Stimulated activated CD4-positive, alpha-beta T cell treated with anti-CD3 and anti-CD28 coated beads, Interleukin-15, amount 100 ng/mL, for 1 hour (primary cell): Measurements from ENCODE around the gene REPIN1.
A peak's percentile ranks its signal among the peaks of the same experiment; 100 is the strongest.

Experiments used
- DNase-seq, 2 donors: peaks; one replicate each; pipeline ENCODE4 v3.0.0-alpha.2; 2020; ENCODE audit warnings: low read depth in 1 of 2, low spot score in 1 of 2

The REPIN1 gene

GRCh38 chr7:150404805-150405583 is 36.4 kb downstream of the REPIN1 start:
- DNase-seq = peak; percentile 51 to 59

- DNase-seq = peak in 1 of 2 donors; percentile 12
Measured at GRCh38 chr7:150405584-150406311, 37.1 kb downstream of the REPIN1 start.

GRCh38 chr7:150406312-150406566 is 37.6 kb downstream of the REPIN1 start:
- DNase-seq = no peak

GRCh38 chr7:150406567-150407421 is 38.2 kb downstream of the REPIN1 start:
- no peak for DNase-seq

- no peak for DNase-seq
Measured at GRCh38 chr7:150407588-150408392, 39.2 kb downstream of the REPIN1 start.

- DNase-seq = no peak
Measured at GRCh38 chr7:150408393-150409299, 40.0 kb downstream of the REPIN1 start.

- no peak for DNase-seq
Measured at GRCh38 chr7:150409300-150410030, 40.8 kb downstream of the REPIN1 start.

GRCh38 chr7:150410131-150410530 is 41.5 kb downstream of the REPIN1 start:
- DNase-seq = no peak

- DNase-seq = no peak
Measured at GRCh38 chr7:150410680-150411346, 42.2 kb downstream of the REPIN1 start.

- DNase-seq = no peak
Measured at GRCh38 chr7:150411606-150412005, 43.0 kb downstream of the REPIN1 start.

GRCh38 chr7:150412016-150412415 is 43.4 kb downstream of the REPIN1 start:
- no peak for DNase-seq

- DNase-seq = no peak
Measured at GRCh38 chr7:150412518-150413488, 44.2 kb downstream of the REPIN1 start.

GRCh38 chr7:150413640-150414081 is 45.0 kb downstream of the REPIN1 start:
- no peak for DNase-seq

GRCh38 chr7:150415161-150416153 is 46.8 kb downstream of the REPIN1 start:
- no peak for DNase-seq

- DNase-seq = no peak
Measured at GRCh38 chr7:150417239-150417638, 48.6 kb downstream of the REPIN1 start.

GRCh38 chr7:150417863-150418262 is 49.2 kb downstream of the REPIN1 start:
- no peak for DNase-seq
